GM18858 (cell line): ENCODE results near the gene IL19.
"Not testable (repeated sequence)": the region's sequence is repeated elsewhere in the genome, so short reads cannot be mapped to it uniquely, and the experiment has no call there.

ENCODE experiments used
- ATAC-seq: cut with Tn5 transposase; IDR thresholded peaks from one replicate; pipeline ENCODE4 v1.9.1; 2021; ENCODE audit not compliant: unreplicated experiment

IL19 gene

GRCh38 chr1:206772243-206772937, 1.8 kb downstream of the IL19 start, which contains the start of gene IL10:
Gene IL10 (minus strand): TSS chr1:206772494. CDS start chr1:206772435, 59 bp downstream.
- ATAC-seq, result no peak

GRCh38 chr1:206774093-206774492, 3.5 kb downstream of the IL19 start:
- ATAC-seq, result no peak

GRCh38 chr1:206776229-206776628, 5.7 kb downstream of the IL19 start:
- ATAC-seq, result no peak

GRCh38 chr1:206778031-206778430, 7.5 kb downstream of the IL19 start:
- ATAC-seq, result no peak

- ATAC-seq, result not testable (repeated sequence)
These were observed 8.3 kb downstream of the IL19 start for GRCh38 chr1:206778911-206779310.

GRCh38 chr1:206779638-206780037, 9.1 kb downstream of the IL19 start:
- ATAC-seq, result no peak

- peak; percentile 49 for ATAC-seq
These were observed 11.9 kb downstream of the IL19 start for GRCh38 chr1:206782448-206782847.

- no peak for ATAC-seq
These were observed 12.9 kb downstream of the IL19 start for GRCh38 chr1:206783506-206783905.

GRCh38 chr1:206784471-206784903, 13.9 kb downstream of the IL19 start:
- ATAC-seq, result peak; percentile 39

GRCh38 chr1:206785182-206785765, 14.7 kb downstream of the IL19 start:
- ATAC-seq, result no peak

GRCh38 chr1:206786212-206786886, 15.8 kb downstream of the IL19 start:
- no peak for ATAC-seq

- no peak for ATAC-seq
These were observed 17.3 kb downstream of the IL19 start for GRCh38 chr1:206787891-206788290.

GRCh38 chr1:206788487-206789050, 18.0 kb downstream of the IL19 start:
- no peak for ATAC-seq

GRCh38 chr1:206790502-206791250, 20.1 kb downstream of the IL19 start:
- no peak for ATAC-seq

GRCh38 chr1:206792939-206793607, 22.5 kb downstream of the IL19 start:
- ATAC-seq, result no peak

GRCh38 chr1:206793620-206794019, 23.0 kb downstream of the IL19 start:
- no peak for ATAC-seq

GRCh38 chr1:206794294-206794908, 23.8 kb downstream of the IL19 start:
- ATAC-seq, result no peak

GRCh38 chr1:206796116-206796515, 25.5 kb downstream of the IL19 start:
- no peak for ATAC-seq

- ATAC-seq, result no peak
These were observed 26.4 kb downstream of the IL19 start for GRCh38 chr1:206796981-206797402.
